ENCODE measurements around the gene ANXA2R.
"Not testable (repeated sequence)": the region's sequence is repeated elsewhere in the genome, so short reads cannot be mapped to it uniquely, and the experiment has no call there.

ANXA2R gene

DNA sequence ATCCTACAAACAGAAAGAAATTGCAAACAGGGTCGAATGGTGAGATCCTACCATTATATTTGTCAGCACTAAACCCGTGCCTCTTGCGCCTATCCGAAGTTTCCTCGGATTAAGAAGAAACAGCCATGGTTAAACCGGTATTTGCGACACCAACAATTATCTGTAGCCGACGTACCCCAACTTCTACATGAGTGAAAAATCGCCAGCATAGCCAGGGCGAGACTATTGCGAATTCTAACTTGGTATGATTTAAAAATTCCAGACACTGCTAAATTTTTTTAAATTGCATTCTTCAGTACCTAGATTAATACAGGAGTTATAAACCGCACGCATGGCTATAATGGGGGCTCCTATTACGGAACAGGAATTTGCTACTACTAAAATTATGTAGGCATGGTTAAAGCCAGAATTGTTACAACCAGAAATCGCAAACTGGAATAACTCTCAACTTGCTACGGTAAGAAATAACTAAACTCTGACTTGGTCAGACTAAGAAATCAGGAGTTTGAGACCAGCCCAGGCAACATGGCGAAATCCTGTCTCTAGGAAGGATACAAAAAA lies 25.3 kb upstream of the ANXA2R start:
- TF ChIP-seq, protein P1, sequence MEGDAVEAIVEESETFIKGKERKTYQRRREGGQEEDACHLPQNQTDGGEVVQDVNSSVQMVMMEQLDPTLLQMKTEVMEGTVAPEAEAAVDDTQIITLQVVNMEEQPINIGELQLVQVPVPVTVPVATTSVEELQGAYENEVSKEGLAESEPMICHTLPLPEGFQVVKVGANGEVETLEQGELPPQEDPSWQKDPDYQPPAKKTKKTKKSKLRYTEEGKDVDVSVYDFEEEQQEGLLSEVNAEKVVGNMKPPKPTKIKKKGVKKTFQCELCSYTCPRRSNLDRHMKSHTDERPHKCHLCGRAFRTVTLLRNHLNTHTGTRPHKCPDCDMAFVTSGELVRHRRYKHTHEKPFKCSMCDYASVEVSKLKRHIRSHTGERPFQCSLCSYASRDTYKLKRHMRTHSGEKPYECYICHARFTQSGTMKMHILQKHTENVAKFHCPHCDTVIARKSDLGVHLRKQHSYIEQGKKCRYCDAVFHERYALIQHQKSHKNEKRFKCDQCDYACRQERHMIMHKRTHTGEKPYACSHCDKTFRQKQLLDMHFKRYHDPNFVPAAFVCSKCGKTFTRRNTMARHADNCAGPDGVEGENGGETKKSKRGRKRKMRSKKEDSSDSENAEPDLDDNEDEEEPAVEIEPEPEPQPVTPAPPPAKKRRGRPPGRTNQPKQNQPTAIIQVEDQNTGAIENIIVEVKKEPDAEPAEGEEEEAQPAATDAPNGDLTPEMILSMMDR (IDR thresholded peaks at IDR 0.05; ENCODE audit: low read depth, low read length) = no peak
- H3K4me3 ChIP-seq (replicated peaks in 1 of 2; ENCODE audit: low read depth in 2 of 2, low read length in 2 of 2) = peak overlapping the region; percentile 85 to 86
- DNase-seq (ENCODE audit: low read depth in 2 of 2) = peak; percentile 49 to 54

DNA sequence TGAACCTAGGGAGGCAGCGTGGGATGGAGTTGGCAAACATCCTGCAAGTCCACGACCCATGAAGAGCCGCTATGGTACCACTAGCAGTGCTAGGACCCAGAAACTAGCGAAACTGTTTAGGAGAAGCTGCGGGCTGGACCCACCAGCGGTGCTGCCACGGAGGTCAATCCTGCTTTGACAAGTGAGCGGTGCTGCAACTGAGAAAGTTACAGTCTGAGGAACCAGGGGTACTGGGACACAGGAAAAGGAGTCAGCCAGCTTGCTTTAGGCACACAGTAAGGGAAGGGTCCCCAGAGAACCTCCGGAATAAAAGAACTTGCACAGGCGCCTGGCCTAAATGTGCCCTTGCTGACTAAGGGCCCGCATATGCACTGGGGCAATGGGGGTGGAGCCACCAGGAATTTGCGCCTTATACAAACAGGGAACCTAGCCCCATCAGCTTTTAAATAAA lies 23.6 kb upstream of the ANXA2R start:
- DNase-seq (ENCODE audit: low read depth in 2 of 2) = peak; percentile 21 to 69
- H3K4me3 ChIP-seq (replicated peaks in 1 of 2; ENCODE audit: low read depth in 2 of 2, low read length in 2 of 2) = no peak overlapping the region
- TF ChIP-seq, protein P1 (IDR thresholded peaks at IDR 0.05; ENCODE audit: low read depth, low read length) = no peak

DNA sequence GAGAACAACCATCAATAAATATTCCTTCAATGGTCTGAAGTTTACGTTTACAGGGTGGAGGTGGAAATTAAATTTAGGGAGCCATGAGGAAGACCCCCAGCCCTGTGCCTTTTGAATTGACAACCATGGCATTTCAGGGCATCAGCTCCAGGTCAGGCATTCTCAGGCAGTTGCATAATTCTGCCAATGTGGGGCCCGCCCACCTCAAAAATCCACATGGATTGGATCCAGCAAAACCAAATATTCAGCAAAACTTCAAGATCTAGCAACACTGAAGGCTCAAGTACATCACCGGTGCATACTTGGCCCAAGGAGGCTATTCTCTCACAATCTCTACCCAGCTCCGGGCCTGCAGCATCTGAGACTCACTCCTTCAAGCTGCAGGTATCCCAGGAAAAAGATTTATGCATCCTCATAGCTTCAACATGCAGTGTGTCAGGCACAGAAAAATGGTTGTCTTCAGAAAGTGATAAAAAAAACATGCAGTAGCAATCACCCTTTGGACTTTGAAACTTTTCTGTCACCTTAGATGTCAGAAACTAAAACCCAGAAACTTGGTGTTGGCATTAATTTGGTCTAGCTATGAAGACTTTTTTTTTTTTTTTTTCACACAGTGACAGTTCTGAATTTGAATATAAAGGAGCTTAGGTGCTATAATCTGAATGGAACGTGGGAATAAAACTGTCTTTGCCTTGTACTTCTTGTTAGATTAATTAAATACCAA lies 21.4 kb upstream of the ANXA2R start:
- TF ChIP-seq, protein P1 (IDR thresholded peaks at IDR 0.05; ENCODE audit: low read depth, low read length) = no peak
- DNase-seq (ENCODE audit: low read depth in 2 of 2) = peak; percentile 12 to 48
- H3K4me3 ChIP-seq (replicated peaks in 1 of 2; ENCODE audit: low read depth in 2 of 2, low read length in 2 of 2) = no peak overlapping the region

DNA sequence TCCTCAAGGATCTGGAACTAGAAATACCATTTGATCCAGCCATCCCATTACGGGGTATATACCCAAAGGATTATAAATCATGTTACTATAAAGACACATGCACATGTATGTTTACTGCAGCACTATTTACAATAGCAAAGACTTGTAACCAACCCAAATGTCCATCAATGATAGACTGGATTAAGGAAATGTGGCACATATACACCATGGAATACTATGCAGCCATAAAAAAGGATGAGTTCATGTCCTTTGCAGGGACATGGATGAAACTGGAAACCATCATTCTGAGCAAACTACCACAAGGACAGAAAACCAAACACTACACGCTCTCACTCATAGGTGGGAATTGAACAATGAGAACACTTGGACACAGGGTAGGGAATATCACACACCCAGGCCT lies 19.9 kb upstream of the ANXA2R start:
- not testable (repeated sequence) for DNase-seq (ENCODE audit: low read depth in 2 of 2); H3K4me3 ChIP-seq (replicated peaks in 1 of 2; ENCODE audit: low read depth in 2 of 2, low read length in 2 of 2)

DNA sequence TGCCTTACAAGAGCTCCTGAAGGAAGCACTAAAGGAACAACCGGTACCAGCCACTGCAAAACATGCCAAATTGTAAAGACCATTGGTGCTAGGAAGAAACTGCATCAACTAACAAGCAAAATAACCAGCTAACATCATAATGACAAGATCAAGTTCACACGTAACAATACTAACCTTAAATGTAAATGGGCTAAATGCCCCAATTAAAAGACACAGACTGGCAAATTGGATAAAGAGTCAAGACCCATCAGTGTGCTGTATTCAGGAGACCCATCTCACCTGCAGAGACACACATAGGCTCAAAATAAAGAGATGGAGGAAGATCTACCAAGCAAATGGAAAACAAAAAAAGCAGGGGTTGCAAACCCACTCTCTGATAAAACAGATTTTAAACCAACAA lies 15.0 kb upstream of the ANXA2R start:
- not testable (repeated sequence) for DNase-seq (ENCODE audit: low read depth in 2 of 2); H3K4me3 ChIP-seq (replicated peaks in 1 of 2; ENCODE audit: low read depth in 2 of 2, low read length in 2 of 2)

DNA sequence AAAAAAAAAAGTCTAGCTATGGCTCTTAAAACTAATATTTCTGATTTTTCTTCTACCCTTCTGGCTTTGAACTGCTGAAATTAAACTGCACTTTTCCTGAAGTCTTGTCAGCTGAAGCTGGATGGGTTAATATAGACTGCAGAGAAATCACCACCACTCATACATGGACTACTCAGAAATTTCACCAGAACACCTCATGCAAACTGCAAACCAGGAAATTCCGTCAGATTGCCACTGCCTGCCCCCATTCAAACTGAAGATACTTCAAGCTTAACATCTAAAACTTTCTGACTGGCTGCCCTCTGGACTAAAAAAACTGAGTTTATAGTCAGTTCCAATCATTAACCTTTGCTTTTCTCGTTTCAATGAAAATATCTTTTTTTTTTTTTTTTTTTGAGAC lies 11.6 kb upstream of the ANXA2R start:
- no peak for DNase-seq (ENCODE audit: low read depth in 2 of 2)
- TF ChIP-seq, protein P1 (IDR thresholded peaks at IDR 0.05; ENCODE audit: low read depth, low read length) = no peak
- H3K4me3 ChIP-seq (replicated peaks in 1 of 2; ENCODE audit: low read depth in 2 of 2, low read length in 2 of 2) = no peak overlapping the region

DNA sequence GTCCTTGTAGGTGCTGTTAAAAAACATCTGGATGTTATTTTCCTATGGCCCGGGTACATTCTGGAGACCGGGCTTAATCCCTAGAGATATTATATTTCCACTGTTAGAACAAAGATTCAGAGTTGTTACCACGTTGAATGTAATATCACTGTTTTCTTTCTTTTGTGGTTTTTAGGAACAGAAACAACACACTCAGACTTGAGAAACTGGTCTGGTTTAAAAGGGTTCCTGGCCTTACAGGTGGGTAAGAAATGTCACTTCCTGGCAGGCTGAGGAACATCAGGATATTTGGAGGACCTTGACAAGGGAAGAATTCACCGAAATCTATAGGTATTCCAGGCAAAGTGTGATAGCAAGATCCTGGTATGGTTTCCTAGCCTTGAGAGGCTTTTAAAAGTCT lies 10.3 kb upstream of the ANXA2R start:
- no peak overlapping the region for H3K4me3 ChIP-seq (replicated peaks in 1 of 2; ENCODE audit: low read depth in 2 of 2, low read length in 2 of 2)
- TF ChIP-seq, protein P1 (IDR thresholded peaks at IDR 0.05; ENCODE audit: low read depth, low read length) = no peak
- no peak for DNase-seq (ENCODE audit: low read depth in 2 of 2)

DNA sequence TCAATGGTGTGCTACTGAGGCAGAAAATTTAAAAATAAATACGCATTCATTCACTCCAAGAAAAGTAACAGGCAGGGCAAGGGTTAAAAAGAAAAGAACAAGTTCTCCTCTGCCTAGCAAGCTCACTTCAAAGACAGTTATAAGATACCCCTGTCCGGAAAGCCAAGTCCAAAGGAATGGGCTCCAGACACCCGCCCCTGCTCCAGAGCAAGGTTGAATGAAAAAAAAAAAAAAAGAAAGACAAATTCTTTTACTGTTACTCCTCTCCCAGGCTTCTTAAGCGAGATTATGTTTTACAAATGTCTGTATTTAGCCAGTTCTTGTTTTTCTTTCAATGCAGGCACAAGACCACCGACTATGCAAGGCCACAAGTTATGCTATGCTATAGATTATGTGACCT lies 9.1 kb upstream of the ANXA2R start:
- H3K4me3 ChIP-seq (replicated peaks in 1 of 2; ENCODE audit: low read depth in 2 of 2, low read length in 2 of 2) = no peak overlapping the region
- TF ChIP-seq, protein P1 (IDR thresholded peaks at IDR 0.05; ENCODE audit: low read depth, low read length) = no peak
- no peak for DNase-seq (ENCODE audit: low read depth in 2 of 2)
